Fibroblast of pulmonary artery (primary cell): ENCODE measurements around the gene METTL9.

Experiments used
- DNase-seq: peaks from one replicate; pipeline ENCODE4 v3.0.0-alpha.2; 2010; ENCODE audit warnings: low read depth
- H3K4me3 ChIP-seq: replicated peaks from 2 replicates; pipeline ENCODE4 v1.5.1; 2011; ENCODE audit warnings: low read depth, mild to moderate bottlenecking, control low read depth, low read length, moderate library complexity
- CTCF ChIP-seq: IDR thresholded peaks from 2 replicates; pipeline ENCODE4 v1.5.1; 2011; ENCODE audit warnings: mild to moderate bottlenecking, control low read depth, low read length, inconsistent platforms; ENCODE audit errors: missing control alignments

The METTL9 gene

GRCh38 chr16:21638573-21638975, 39.2 kb downstream of the METTL9 start:
- no peak overlapping the region for H3K4me3 ChIP-seq
- no peak for TF ChIP-seq CTCF
- DNase-seq = peak; percentile 44

GRCh38 chr16:21639493-21639892, 40.1 kb downstream of the METTL9 start:
- no peak for DNase-seq
- TF ChIP-seq CTCF = no peak
- no peak overlapping the region for H3K4me3 ChIP-seq

GRCh38 chr16:21641916-21642315, 42.5 kb downstream of the METTL9 start:
- no peak for DNase-seq
- H3K4me3 ChIP-seq = no peak overlapping the region
- TF ChIP-seq CTCF = no peak

- no peak for DNase-seq
- H3K4me3 ChIP-seq = no peak overlapping the region
- no peak for TF ChIP-seq CTCF
Observed at GRCh38 chr16:21642861-21643260, 43.5 kb downstream of the METTL9 start.

GRCh38 chr16:21643785-21644184, 44.4 kb downstream of the METTL9 start:
- no peak overlapping the region for H3K4me3 ChIP-seq
- DNase-seq = no peak
- TF ChIP-seq CTCF = no peak

GRCh38 chr16:21644674-21645073, 45.3 kb downstream of the METTL9 start:
- TF ChIP-seq CTCF = no peak
- DNase-seq = no peak
- H3K4me3 ChIP-seq = no peak overlapping the region

GRCh38 chr16:21645261-21645721, 45.9 kb downstream of the METTL9 start:
- no peak for DNase-seq
- H3K4me3 ChIP-seq = peak overlapping the region; percentile 36
- TF ChIP-seq CTCF = no peak
